Subcutaneous adipose tissue (tissue), 4 donors: ENCODE measurements around the gene GPX5. TPM values are rescaled to one million over a fixed set of nuclear protein-coding genes. Genes with fewer than 3 reads are reported as not detected.

Experiments used
- CTCF ChIP-seq: fragments of 450-650 bp; IDR thresholded peaks from one replicate; pipeline ENCODE4 v1.5.1; 2016; ENCODE audit warnings: low read depth, mild to moderate bottlenecking, control low read depth, antibody characterized with exemption, moderate library complexity
- total RNA-seq, 4 donors: library from RNA; depleted of rRNA; stranded (reverse); fragments of >200 nt; gene quantifications; one replicate each; pipeline ENCODE4 v1.1.0, GENCODE V29; 2016

The GPX5 gene
- total RNA-seq, 4 donors from 2014 or later = not detected

- no peak for TF ChIP-seq CTCF
These were observed 44.1 kb downstream of the GPX5 start for GRCh38 chr6:28569748-28570147.

GRCh38 chr6:28580475-28580874 is 54.8 kb downstream of the GPX5 start:
- TF ChIP-seq CTCF = no peak

- no peak for TF ChIP-seq CTCF
These were observed 57.8 kb downstream of the GPX5 start for GRCh38 chr6:28583463-28583862.

Other genes with a start within 250 kb of the GPX5 start
- gene PGBD1, start 244.3 kb upstream of the GPX5 start, total RNA-seq = 1 to 10 TPM; 2.1 to 5.3 (median 3.7) TPM
- gene ZSCAN31, start 189.7 kb upstream of the GPX5 start, total RNA-seq = 1 to 10 TPM; 4.1 to 9.8 (median 4.6) TPM
- 1 to 10 TPM; 3.1 to 5.5 (median 4.8) TPM for gene ZKSCAN3, start 175.9 kb upstream of the GPX5 start, total RNA-seq
- 1 to 10 TPM; 3.4 to 5.8 (median 4.1) TPM for gene ZSCAN12, start 126.1 kb upstream of the GPX5 start, total RNA-seq
- 1 to 10 TPM in 3 of 4 donors, under 1 TPM in 1; 0.65 to 2.2 (median 1.7) TPM for gene ZSCAN23, start 82.4 kb upstream of the GPX5 start, total RNA-seq
- not detected for gene GPX6, start 10.1 kb upstream of the GPX5 start, total RNA-seq